SK-N-MC (cell line): ENCODE results near the gene RP9.

Source experiments
- EZH2 ChIP-seq: fragments of 200-600 bp; sonication (generic); IDR thresholded peaks from one replicate; pipeline ENCODE4 v1.6.1; 2017; ENCODE audit warnings: antibody characterized with exemption
- FOXP2 ChIP-seq: optimal IDR thresholded peaks from 2 replicates; pipeline ENCODE3; 2011; ENCODE audit warnings: mild to moderate bottlenecking, moderate library complexity; ENCODE audit not compliant: insufficient read depth; ENCODE audit errors: extremely low read length, control extremely low read depth
- POLR2AphosphoS5 ChIP-seq: IDR thresholded peaks from 2 replicates; pipeline ENCODE4 v1.6.1; 2012; ENCODE audit warnings: mild to moderate bottlenecking, low read depth, low read length, borderline replicate concordance

GRCh38 chr7:33059635-33060034, 49.6 kb downstream of the RP9 start:
- TF ChIP-seq EZH2 = no peak
- no peak for TF ChIP-seq POLR2AphosphoS5
- TF ChIP-seq FOXP2 = no peak
